Liver (tissue), 2 donors: ENCODE data around the gene TSHR.

Experiments used
- TF ChIP-seq, protein P1 (sequence below): IDR thresholded peaks from 2 replicates; pipeline ENCODE4 v1.6.1; 2016; ENCODE audit warnings: antibody characterized with exemption
- TF ChIP-seq, protein P2 (sequence below): fragments of 150-350 bp; IDR thresholded peaks from 2 replicates; pipeline ENCODE4 v1.5.1; 2017; ENCODE audit warnings: improper control_type of control experiment, low read depth, low read length; ENCODE audit not compliant: missing input control
- donor health status: healthy.

GRCh38 chr14:80954687-80955299 is 628 bp upstream of the TSHR start:
- TF ChIP-seq, protein P1, sequence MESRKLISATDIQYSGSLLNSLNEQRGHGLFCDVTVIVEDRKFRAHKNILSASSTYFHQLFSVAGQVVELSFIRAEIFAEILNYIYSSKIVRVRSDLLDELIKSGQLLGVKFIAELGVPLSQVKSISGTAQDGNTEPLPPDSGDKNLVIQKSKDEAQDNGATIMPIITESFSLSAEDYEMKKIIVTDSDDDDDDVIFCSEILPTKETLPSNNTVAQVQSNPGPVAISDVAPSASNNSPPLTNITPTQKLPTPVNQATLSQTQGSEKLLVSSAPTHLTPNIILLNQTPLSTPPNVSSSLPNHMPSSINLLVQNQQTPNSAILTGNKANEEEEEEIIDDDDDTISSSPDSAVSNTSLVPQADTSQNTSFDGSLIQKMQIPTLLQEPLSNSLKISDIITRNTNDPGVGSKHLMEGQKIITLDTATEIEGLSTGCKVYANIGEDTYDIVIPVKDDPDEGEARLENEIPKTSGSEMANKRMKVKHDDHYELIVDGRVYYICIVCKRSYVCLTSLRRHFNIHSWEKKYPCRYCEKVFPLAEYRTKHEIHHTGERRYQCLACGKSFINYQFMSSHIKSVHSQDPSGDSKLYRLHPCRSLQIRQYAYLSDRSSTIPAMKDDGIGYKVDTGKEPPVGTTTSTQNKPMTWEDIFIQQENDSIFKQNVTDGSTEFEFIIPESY: no peak
- TF ChIP-seq, protein P2, sequence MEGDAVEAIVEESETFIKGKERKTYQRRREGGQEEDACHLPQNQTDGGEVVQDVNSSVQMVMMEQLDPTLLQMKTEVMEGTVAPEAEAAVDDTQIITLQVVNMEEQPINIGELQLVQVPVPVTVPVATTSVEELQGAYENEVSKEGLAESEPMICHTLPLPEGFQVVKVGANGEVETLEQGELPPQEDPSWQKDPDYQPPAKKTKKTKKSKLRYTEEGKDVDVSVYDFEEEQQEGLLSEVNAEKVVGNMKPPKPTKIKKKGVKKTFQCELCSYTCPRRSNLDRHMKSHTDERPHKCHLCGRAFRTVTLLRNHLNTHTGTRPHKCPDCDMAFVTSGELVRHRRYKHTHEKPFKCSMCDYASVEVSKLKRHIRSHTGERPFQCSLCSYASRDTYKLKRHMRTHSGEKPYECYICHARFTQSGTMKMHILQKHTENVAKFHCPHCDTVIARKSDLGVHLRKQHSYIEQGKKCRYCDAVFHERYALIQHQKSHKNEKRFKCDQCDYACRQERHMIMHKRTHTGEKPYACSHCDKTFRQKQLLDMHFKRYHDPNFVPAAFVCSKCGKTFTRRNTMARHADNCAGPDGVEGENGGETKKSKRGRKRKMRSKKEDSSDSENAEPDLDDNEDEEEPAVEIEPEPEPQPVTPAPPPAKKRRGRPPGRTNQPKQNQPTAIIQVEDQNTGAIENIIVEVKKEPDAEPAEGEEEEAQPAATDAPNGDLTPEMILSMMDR: peak; percentile 80
